Non-pigmented ciliary epithelial cell (primary cell): ENCODE measurements around the gene SMDT1.
A peak's percentile ranks its signal among the peaks of the same experiment; 100 is the strongest.
"Not testable (repeated sequence)": the region's sequence is repeated elsewhere in the genome, so short reads cannot be mapped to it uniquely, and the experiment has no call there.

Source experiments
- DNase-seq: peaks from one replicate; pipeline ENCODE4 v3.0.0-alpha.2; 2010; ENCODE audit warnings: low read depth

Gene SMDT1

GRCh38 chr22:42070517-42071422 is 8.7 kb upstream of the SMDT1 start, which contains the start of gene NAGA:
TSS of gene NAGA (minus strand) at chr22:42070812. CDS start at chr22:42070297, 515 bp downstream.
- DNase-seq: peak; percentile 88

GRCh38 chr22:42071508-42071907 is 8.0 kb upstream of the SMDT1 start:
- DNase-seq: not testable (repeated sequence)

- no peak for DNase-seq
Observed at GRCh38 chr22:42072606-42073330, 6.7 kb upstream of the SMDT1 start.

GRCh38 chr22:42073621-42074041 is 5.9 kb upstream of the SMDT1 start:
- no peak for DNase-seq

- DNase-seq: no peak
Observed at GRCh38 chr22:42074132-42074811, 5.2 kb upstream of the SMDT1 start, which contains the start of gene PHETA2. TSS of gene PHETA2 (plus strand) at chr22:42074248. CDS start at chr22:42077294, 3,046 bp downstream.

- no peak for DNase-seq
Observed at GRCh38 chr22:42074846-42075676, 4.4 kb upstream of the SMDT1 start.

- no peak for DNase-seq
Observed at GRCh38 chr22:42076764-42077485, 2.6 kb upstream of the SMDT1 start.

- DNase-seq: no peak
Observed at GRCh38 chr22:42077486-42078125, 1.9 kb upstream of the SMDT1 start.

- no peak for DNase-seq
Observed at GRCh38 chr22:42078469-42079318, 806 bp upstream of the SMDT1 start.

- DNase-seq: no peak
Observed at GRCh38 chr22:42080287-42080686, 787 bp downstream of the SMDT1 start.

GRCh38 chr22:42083119-42083518 is 3.6 kb downstream of the SMDT1 start:
- DNase-seq: no peak

GRCh38 chr22:42084874-42085273 is 5.4 kb downstream of the SMDT1 start:
- no peak for DNase-seq

- no peak for DNase-seq
Observed at GRCh38 chr22:42086051-42086450, 6.6 kb downstream of the SMDT1 start.

GRCh38 chr22:42090596-42091454 is 11.3 kb downstream of the SMDT1 start, which contains the start of gene NDUFA6:
TSS of gene NDUFA6 (minus strand) at chr22:42090772. CDS start at chr22:42090744, 28 bp downstream.
- peak; percentile 94 for DNase-seq

GRCh38 chr22:42091455-42091782 is 11.9 kb downstream of the SMDT1 start:
- DNase-seq: no peak

GRCh38 chr22:42101199-42101598 is 21.7 kb downstream of the SMDT1 start:
- no peak for DNase-seq

- not testable (repeated sequence) for DNase-seq
Observed at GRCh38 chr22:42104332-42104860, 24.9 kb downstream of the SMDT1 start.

GRCh38 chr22:42108848-42109247 is 29.3 kb downstream of the SMDT1 start:
- DNase-seq: no peak
